ENCODE measurements around the gene CILP2. TPM values are rescaled to one million over a fixed set of nuclear protein-coding genes. Genes with fewer than 3 reads are reported as not detected.
A peak's percentile ranks its signal among the peaks of the same experiment; 100 is the strongest.

The CILP2 gene
- total and polyA plus RNA-seq, 9 of the 15 experiments (the other 6 are each of a cell fraction or from before 2014, with no cell fraction given), result 0.04 to 0.35 (median 0.05) TPM; not detected in 2

- Histone ChIP-seq H3K4me1 (replicated peaks in 1 of 2; ENCODE audit: control insufficient read depth in 2 of 2, insufficient read depth in 2 of 2, low read length in 2 of 2) (peaks cover 38 to 57% of the 10 kb centered on the region in 2 experiments), H3K4me2 (ENCODE audit: insufficient read depth, low read length) (no peak overlapping the region), H3K27me3 (ENCODE audit: control insufficient read depth in 2 of 2, insufficient read depth in 2 of 2, low read length in 2 of 2) (no peaks in the 10 kb centered on the region), H4K20me1 (replicated peaks; ENCODE audit: control insufficient read depth, insufficient read depth, low read length) (peaks cover 26% of the 10 kb centered on the region), H2AFZ (ENCODE audit: low read depth, low read length) (no peak overlapping the region), H3K9ac (ENCODE audit: insufficient read depth in 1 of 2, low read depth in 2 of 2, low read length in 2 of 2) (peak overlapping the region; percentile 66 to 83; a peak in 3 of 4 replicates), H3K36me3 (ENCODE audit: control insufficient read depth, insufficient read depth, low read length) (peaks cover 73% of the 10 kb centered on the region), H3K9me1 (ENCODE audit: control insufficient read depth, insufficient read depth, low read length) (peaks cover 4% of the 10 kb centered on the region), H3K79me2 (ENCODE audit: control insufficient read depth, insufficient read depth, low read length) (peaks cover 79% of the 10 kb centered on the region), H3K4me3 (no peak overlapping the region), H3K27ac (ENCODE audit: extremely low read depth, low read depth, low read length) (peak overlapping the region; percentile 90), H3K9me3 (replicated peaks; ENCODE audit: control insufficient read depth, insufficient read depth, low read depth, low read length) (no peaks in the 10 kb centered on the region)
- CTCF ChIA-PET (ENCODE audit: low intra/inter-chr PET ratio), result interaction anchor here (0.6 to 2.7 kb wide), 9 partner anchors 89 to 351 kb away, joined by 3 to 18 read pairs (median 4); no protein-coding TSS in a partner anchor
- peak; percentile 66 to 84 (median 73) for DNase-seq (ENCODE audit: extremely low read depth in 1 of 4, low spot score in 3 of 4)
- in situ Hi-C loops (cut with MboI) (loop anchor here (5.0 kb wide), 1 partner anchor 123 kb away; no protein-coding TSS in a partner anchor), intact Hi-C loops (cut with micrococcal nuclease) (no loop called here)
- WGBS (ENCODE audit: insufficient coverage, low coverage, missing lambda C conversion rate), result 34% methylated on average over 19 of the region's 20 CpGs
- FAIRE-seq, result peak; percentile 92
- no TSS peak for BruUV-seq (replicated peaks)
- ATAC-seq, result peak; percentile 44
- POLR2A ChIA-PET, result interaction anchor here (0.6 to 1.1 kb wide), 5 partner anchors 25 to 158 kb away, joined by 3 to 8 read pairs (median 3); partner anchors contain the start of gene TSSK6
- TF ChIP-seq, protein P1, sequence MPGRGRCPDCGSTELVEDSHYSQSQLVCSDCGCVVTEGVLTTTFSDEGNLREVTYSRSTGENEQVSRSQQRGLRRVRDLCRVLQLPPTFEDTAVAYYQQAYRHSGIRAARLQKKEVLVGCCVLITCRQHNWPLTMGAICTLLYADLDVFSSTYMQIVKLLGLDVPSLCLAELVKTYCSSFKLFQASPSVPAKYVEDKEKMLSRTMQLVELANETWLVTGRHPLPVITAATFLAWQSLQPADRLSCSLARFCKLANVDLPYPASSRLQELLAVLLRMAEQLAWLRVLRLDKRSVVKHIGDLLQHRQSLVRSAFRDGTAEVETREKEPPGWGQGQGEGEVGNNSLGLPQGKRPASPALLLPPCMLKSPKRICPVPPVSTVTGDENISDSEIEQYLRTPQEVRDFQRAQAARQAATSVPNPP (IDR thresholded peaks at IDR 0.05; ENCODE audit: borderline replicate concordance, insufficient read depth, insufficient read length), result no peak
- TF ChIP-seq XRCC4 (IDR thresholded peaks at IDR 0.05; ENCODE audit: extremely low read depth, insufficient read depth, insufficient read length) (no peak), EHMT2 (IDR thresholded peaks at IDR 0.05) (no peak), MECOM (CRISPR knock-in tag; IDR thresholded peaks at IDR 0.05) (no peak), ZNF24 (IDR thresholded peaks at IDR 0.05) (no peak)
- TF ChIP-seq, protein P2, sequence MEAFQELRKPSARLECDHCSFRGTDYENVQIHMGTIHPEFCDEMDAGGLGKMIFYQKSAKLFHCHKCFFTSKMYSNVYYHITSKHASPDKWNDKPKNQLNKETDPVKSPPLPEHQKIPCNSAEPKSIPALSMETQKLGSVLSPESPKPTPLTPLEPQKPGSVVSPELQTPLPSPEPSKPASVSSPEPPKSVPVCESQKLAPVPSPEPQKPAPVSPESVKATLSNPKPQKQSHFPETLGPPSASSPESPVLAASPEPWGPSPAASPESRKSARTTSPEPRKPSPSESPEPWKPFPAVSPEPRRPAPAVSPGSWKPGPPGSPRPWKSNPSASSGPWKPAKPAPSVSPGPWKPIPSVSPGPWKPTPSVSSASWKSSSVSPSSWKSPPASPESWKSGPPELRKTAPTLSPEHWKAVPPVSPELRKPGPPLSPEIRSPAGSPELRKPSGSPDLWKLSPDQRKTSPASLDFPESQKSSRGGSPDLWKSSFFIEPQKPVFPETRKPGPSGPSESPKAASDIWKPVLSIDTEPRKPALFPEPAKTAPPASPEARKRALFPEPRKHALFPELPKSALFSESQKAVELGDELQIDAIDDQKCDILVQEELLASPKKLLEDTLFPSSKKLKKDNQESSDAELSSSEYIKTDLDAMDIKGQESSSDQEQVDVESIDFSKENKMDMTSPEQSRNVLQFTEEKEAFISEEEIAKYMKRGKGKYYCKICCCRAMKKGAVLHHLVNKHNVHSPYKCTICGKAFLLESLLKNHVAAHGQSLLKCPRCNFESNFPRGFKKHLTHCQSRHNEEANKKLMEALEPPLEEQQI (IDR thresholded peaks at IDR 0.05), result no peak
- TF ChIP-seq, protein P3, sequence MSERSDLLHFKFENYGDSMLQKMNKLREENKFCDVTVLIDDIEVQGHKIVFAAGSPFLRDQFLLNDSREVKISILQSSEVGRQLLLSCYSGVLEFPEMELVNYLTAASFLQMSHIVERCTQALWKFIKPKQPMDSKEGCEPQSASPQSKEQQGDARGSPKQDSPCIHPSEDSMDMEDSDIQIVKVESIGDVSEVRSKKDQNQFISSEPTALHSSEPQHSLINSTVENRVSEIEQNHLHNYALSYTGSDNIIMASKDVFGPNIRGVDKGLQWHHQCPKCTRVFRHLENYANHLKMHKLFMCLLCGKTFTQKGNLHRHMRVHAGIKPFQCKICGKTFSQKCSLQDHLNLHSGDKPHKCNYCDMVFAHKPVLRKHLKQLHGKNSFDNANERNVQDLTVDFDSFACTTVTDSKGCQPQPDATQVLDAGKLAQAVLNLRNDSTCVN (CRISPR knock-in tag; IDR thresholded peaks at IDR 0.05), result no peak
Observed at GRCh38 chr19:19490214-19490968, 47.7 kb upstream of the CILP2 start.

Measured in K562 (cell line).